HCT116 (cell line): ENCODE data around the gene PTPN22. TPM values are rescaled to one million over a fixed set of nuclear protein-coding genes. Genes with fewer than 3 reads are reported as not detected.

Source experiments
- ATAC-seq: fragments of 200-7000 bp; cut with Tn5 transposase; 2 replicates; pipeline ENCODE4 v1.9.1; 2020; ENCODE audit warnings: mild to moderate bottlenecking, moderate library complexity
- BruUV-seq: library from RNA; stranded (reverse); fragments of 400-500 nt; replicated peaks from 2 replicates; lab custom pipeline; 2021; lab: Mats Ljungman, UMichigan
- CTCF ChIA-PET: fragments of 300-600 bp; sonication (Branson Sonifier 250); formaldehyde crosslinking; loops from one replicate; lab custom pipeline; 2021; ENCODE audit warnings: antibody characterized with exemption; lab: Charles Lee
- POLR2A ChIA-PET: fragments of 300-600, 350-600 bp; sonication (Branson Sonifier 250); formaldehyde crosslinking; loops from one replicate; lab custom pipeline; 2021; ENCODE audit warnings: antibody characterized with exemption; lab: Charles Lee
- RAD21 ChIA-PET, 2 experiments: fragments of 300-600 bp; sonication (Branson Sonifier 250); formaldehyde crosslinking; loops; one replicate each; lab custom pipeline; 2023; ENCODE audit warnings: low total read pairs in 2 of 2; ENCODE audit not compliant: uncharacterized antibody in 2 of 2, unreplicated experiment in 2 of 2, low non-redundant PET in 1 of 2; lab: Charles Lee
- DNase-seq: peaks from one replicate; pipeline ENCODE4 v3.0.0-alpha.2; 2010; ENCODE audit warnings: low read depth, low spot score
- H2AFZ ChIP-seq: fragments of 200-600 bp; shearing (Covaris generic), sonication (generic); 2 replicates; pipeline ENCODE4 v1.6.1; 2017; ENCODE audit warnings: low read depth, mixed run types, mixed read lengths, antibody characterized with exemption, low read length; ENCODE audit not compliant: poor library complexity, severe bottlenecking
- H3K27ac ChIP-seq: 2 replicates; pipeline ENCODE4 v1.5.1; 2012; ENCODE audit warnings: low read depth, low read length
- H3K27me3 ChIP-seq: fragments of 200-600 bp; sonication (generic); 2 replicates; pipeline ENCODE4 v1.6.1; 2016; ENCODE audit warnings: mixed run types, low read length, mixed read lengths; ENCODE audit not compliant: insufficient read depth
- H3K36me3 ChIP-seq, 2 experiments: fragments of 200-500 bp in 1 of 2; fragments of 200-600 bp in 1 of 2; sonication (Bioruptor generic) in 1 of 2; sonication (generic) in 1 of 2; 2 replicates each; pipeline versions ENCODE4 v1.5.1 to v1.6.1; 2014 to 2016; ENCODE audit warnings: low read length in 2 of 2, inconsistent platforms in 1 of 2, mixed read lengths in 1 of 2, mixed run types in 1 of 2; ENCODE audit not compliant: insufficient read depth in 2 of 2, control insufficient read depth in 1 of 2
- H3K4me1 ChIP-seq, 2 experiments: fragments of 200-600 bp in 1 of 2; sonication (generic) in 1 of 2; 2 replicates each; pipeline versions ENCODE4 v1.5.1 to v1.6.1; 2012 to 2017; ENCODE audit warnings: low read length in 2 of 2, inconsistent platforms in 1 of 2, mild to moderate bottlenecking in 1 of 2, mixed read lengths in 1 of 2, mixed run types in 1 of 2, moderate library complexity in 1 of 2; ENCODE audit not compliant: insufficient read depth in 2 of 2, control insufficient read depth in 1 of 2
- H3K4me2 ChIP-seq: fragments of 200-600 bp; sonication (generic); 2 replicates; pipeline ENCODE4 v1.6.1; 2017; ENCODE audit warnings: mixed run types, low read length, mixed read lengths
- H3K4me3 ChIP-seq, 2 experiments: fragments of 200-600 bp in 1 of 2; sonication (generic) in 1 of 2; replicated peaks in 1 of 2; 2 replicates each; pipeline ENCODE4 v1.5.1; 2011 to 2016; ENCODE audit warnings: low read length in 2 of 2, control low read depth in 1 of 2, low read depth in 1 of 2, mild to moderate bottlenecking in 1 of 2, mixed read lengths in 1 of 2, mixed run types in 1 of 2
- H3K79me2 ChIP-seq: fragments of 200-600 bp; sonication (generic); 2 replicates; pipeline ENCODE4 v1.6.1; 2017; ENCODE audit warnings: mild to moderate bottlenecking, mixed run types, low read length, moderate library complexity, mixed read lengths; ENCODE audit not compliant: insufficient read depth
- H3K9ac ChIP-seq: fragments of 200-600 bp; sonication (generic); 2 replicates; pipeline ENCODE4 v1.6.1; 2016; ENCODE audit warnings: low read length, mixed read lengths
- H3K9me2 ChIP-seq: fragments of 200-600 bp; sonication (generic), shearing (Covaris generic); 2 replicates; pipeline ENCODE4 v1.6.1; 2017; ENCODE audit warnings: mixed run types, mild to moderate bottlenecking, moderate library complexity; ENCODE audit not compliant: insufficient read depth
- H3K9me3 ChIP-seq, 2 experiments: fragments of 200-500 bp in 1 of 2; fragments of 200-600 bp in 1 of 2; sonication (Bioruptor generic) in 1 of 2; sonication (generic) in 1 of 2; 2 replicates each; pipeline ENCODE4 v1.6.1; 2014 to 2017; ENCODE audit warnings: low read length in 2 of 2, mixed read lengths in 2 of 2, inconsistent platforms in 1 of 2, low read depth in 1 of 2, mild to moderate bottlenecking in 1 of 2, mixed run types in 1 of 2, moderate library complexity in 1 of 2; ENCODE audit not compliant: control insufficient read depth in 1 of 2, insufficient read depth in 1 of 2
- H4K20me1 ChIP-seq: fragments of 200-600 bp; sonication (generic), shearing (Covaris generic); 2 replicates; pipeline ENCODE4 v1.6.1; 2017; ENCODE audit warnings: mixed run types, mild to moderate bottlenecking, moderate library complexity; ENCODE audit not compliant: insufficient read depth
- ATF3 ChIP-seq: IDR thresholded peaks from 2 replicates; pipeline ENCODE4 v1.6.1; 2012
- CEBPB ChIP-seq: IDR thresholded peaks from 2 replicates; pipeline ENCODE4 v1.6.1; 2012; ENCODE audit warnings: low read depth
- EZH2phosphoT487 ChIP-seq: fragments of 200-600 bp; IDR thresholded peaks from 2 replicates; pipeline ENCODE4 v1.6.1; 2018; ENCODE audit warnings: antibody characterized with exemption, borderline replicate concordance
- FOSL1 ChIP-seq: IDR thresholded peaks from 2 replicates; pipeline ENCODE4 v1.6.1; 2012; ENCODE audit warnings: low read depth
- JUND ChIP-seq: IDR thresholded peaks from 2 replicates; pipeline ENCODE4 v1.6.1; 2012
- MAX ChIP-seq: IDR thresholded peaks from 2 replicates; pipeline ENCODE4 v1.6.1; 2012
- POLR2AphosphoS5 ChIP-seq: IDR thresholded peaks from 2 replicates; pipeline ENCODE4 v1.6.1; 2011; ENCODE audit warnings: mild to moderate bottlenecking, low read depth, low read length, moderate library complexity
- RAD21 ChIP-seq: IDR thresholded peaks from 2 replicates; pipeline ENCODE4 v1.6.1; 2012; ENCODE audit warnings: low read depth, mild to moderate bottlenecking
- REST ChIP-seq: IDR thresholded peaks from 2 replicates; pipeline ENCODE4 v1.6.1; 2012; ENCODE audit warnings: low read depth
- SP1 ChIP-seq: IDR thresholded peaks from 2 replicates; pipeline ENCODE4 v1.6.1; 2012; ENCODE audit warnings: low read depth
- SRF ChIP-seq: IDR thresholded peaks from 2 replicates; pipeline ENCODE4 v1.6.1; 2012; ENCODE audit warnings: low read depth
- TCF7L2 ChIP-seq: IDR thresholded peaks from 2 replicates; pipeline ENCODE4 v1.7.0; 2011; ENCODE audit warnings: borderline replicate concordance, inconsistent platforms; ENCODE audit not compliant: insufficient read depth, insufficient read length; ENCODE audit errors: extremely low read depth
- YY1 ChIP-seq: IDR thresholded peaks from 2 replicates; pipeline ENCODE4 v1.6.1; 2011; ENCODE audit warnings: low read length, low read depth, moderate library complexity, mild to moderate bottlenecking; ENCODE audit not compliant: insufficient replicate concordance; ENCODE audit errors: extremely low read depth
- ZBTB33 ChIP-seq: IDR thresholded peaks from 2 replicates; pipeline ENCODE4 v1.6.1; 2011; ENCODE audit warnings: mild to moderate bottlenecking, low read length, moderate library complexity; ENCODE audit not compliant: insufficient replicate concordance; ENCODE audit errors: extremely low read depth
- ZNF274 ChIP-seq: fragments of 200-500 bp; sonication (Bioruptor generic); IDR thresholded peaks from 2 replicates; pipeline ENCODE4 v1.6.1; 2014; ENCODE audit warnings: mild to moderate bottlenecking, low read depth, low read length, inconsistent platforms
- intact Hi-C: fragments of 100-400 bp; cut with micrococcal nuclease; formaldehyde crosslinking; loops from 2 replicates; pipeline ENCODE4 v1.10.0; 2022
- total RNA-seq: library from RNA; stranded (reverse); gene quantifications from one replicate; pipeline ENCODE4 v1.2.1, GENCODE V29; 2021; ENCODE audit not compliant: unreplicated experiment

PTPN22 gene
- total RNA-seq, 1 experiment from 2014 or later, result 0.17 TPM

- Histone ChIP-seq H3K9me2 (no peaks in the 10 kb centered on the region), H3K9me3 (no peaks in the 10 kb centered on the region), H3K36me3 (peaks cover 17 to 33% of the 10 kb centered on the region in 2 experiments), H3K4me1 (no peaks in the 10 kb centered on the region), H3K4me2 (no peak overlapping the region), H4K20me1 (no peaks in the 10 kb centered on the region), H3K27me3 (no peaks in the 10 kb centered on the region), H3K27ac (no peak overlapping the region), H3K79me2 (0 out of 2 replicates have a peak, but pooled peaks cover 5% of the 10 kb centered on the region), H2AFZ (no peak overlapping the region), H3K9ac (no peak overlapping the region), H3K4me3 (no peak overlapping the region)
- intact Hi-C loops, result no loop called here
- POLR2A ChIA-PET, result no interaction called here
- ATAC-seq (no peak), DNase-seq (no peak)
- RAD21 ChIA-PET, result no interaction called here
- CTCF ChIA-PET, result no interaction called here
- no TSS peak for BruUV-seq
- TF ChIP-seq MAX (no peak), TCF7L2 (no peak), JUND (no peak), CEBPB (no peak), EZH2phosphoT487 (no peak), RAD21 (no peak), ZNF274 (no peak), FOSL1 (no peak), REST (no peak), POLR2AphosphoS5 (no peak), ATF3 (no peak), ZBTB33 (no peak), SRF (no peak), SP1 (no peak), YY1 (no peak)
Observed at GRCh38 chr1:113768916-113769600, 102.5 kb downstream of the PTPN22 start.
